H1 (cell line): Measurements from ENCODE around the gene MRTFB. TPM values are rescaled to one million over a fixed set of nuclear protein-coding genes. Genes with fewer than 3 reads are reported as not detected.

ENCODE experiments used
- CTCF ChIA-PET: fragments of 300-600 bp; sonication (Branson Sonifier 250); formaldehyde crosslinking; loops from one replicate; lab custom pipeline; 2021; ENCODE audit not compliant: partially characterized antibody; lab: Charles Lee
- POLR2A ChIA-PET: fragments of 300-600 bp; sonication (Branson Sonifier 250); formaldehyde crosslinking; loops from one replicate; lab custom pipeline; 2021; ENCODE audit warnings: inconsistent platforms; ENCODE audit not compliant: partially characterized antibody; lab: Charles Lee
- DNase-seq, 2 experiments: peaks; one replicate each; pipeline versions ENCODE4 v3.0.0 to v3.0.0-alpha.2; 2010 to 2022; ENCODE audit warnings: low spot score in 2 of 2, low read depth in 1 of 2, mixed read lengths in 1 of 2
- FAIRE-seq: peaks from 2 replicates; lab custom pipeline; 2011; peaks lifted over from hg19 to GRCh38; lab: Jason Lieb, UNC
- H2AFZ ChIP-seq: 2 replicates; pipeline ENCODE4 v1.8.1; 2012; ENCODE audit warnings: low read length, inconsistent platforms
- H2AK5ac ChIP-seq: 2 replicates; pipeline ENCODE4 v1.6.1; 2013; ENCODE audit warnings: low read depth, low read length
- H2BK120ac ChIP-seq: replicated peaks from 2 replicates; pipeline ENCODE3; 2013; ENCODE audit warnings: low read depth, low read length, inconsistent platforms
- H2BK12ac ChIP-seq: 2 replicates; pipeline ENCODE4 v1.6.1; 2013; ENCODE audit warnings: low read depth, low read length
- H2BK15ac ChIP-seq: 2 replicates; pipeline ENCODE4 v1.6.1; 2013; ENCODE audit warnings: low read length
- H2BK20ac ChIP-seq: 2 replicates; pipeline ENCODE4 v1.6.1; 2013; ENCODE audit warnings: low read length
- H2BK5ac ChIP-seq: 2 replicates; pipeline ENCODE4 v1.6.1; 2013; ENCODE audit warnings: low read depth, low read length
- H3K14ac ChIP-seq: 2 replicates; pipeline ENCODE4 v1.6.1; 2013; ENCODE audit warnings: inconsistent platforms; ENCODE audit not compliant: insufficient read length
- H3K18ac ChIP-seq: 2 replicates; pipeline ENCODE4 v1.6.1; 2013; ENCODE audit warnings: low read length; ENCODE audit errors: extremely low read depth
- H3K23ac ChIP-seq: 2 replicates; pipeline ENCODE4 v1.6.1; 2013; ENCODE audit warnings: inconsistent platforms; ENCODE audit not compliant: insufficient read length
- H3K23me2 ChIP-seq: 2 replicates; pipeline ENCODE4 v1.6.1; 2013; ENCODE audit warnings: low read depth, low read length
- H3K27ac ChIP-seq: 2 replicates; pipeline ENCODE4 v1.6.1; 2011; ENCODE audit warnings: low read depth, low read length, inconsistent platforms
- H3K27me3 ChIP-seq, 4 experiments: replicated peaks in 1 of 4; 1 replicate in 1 of 4; 2 replicates in 3 of 4; pipeline versions ENCODE4 v1.6.1 to v1.8.1; 2011 to 2013; ENCODE audit warnings: low read length in 3 of 4, mild to moderate bottlenecking in 3 of 4, inconsistent platforms in 2 of 4, mixed read lengths in 2 of 4, moderate library complexity in 1 of 4; ENCODE audit not compliant: control insufficient read depth in 3 of 4, insufficient read depth in 3 of 4; ENCODE audit errors: extremely low read depth in 1 of 4
- H3K36me3 ChIP-seq, 4 experiments: 2 replicates each; pipeline versions ENCODE4 v1.6.1 to v1.8.1; 2011 to 2013; ENCODE audit warnings: mild to moderate bottlenecking in 4 of 4, low read length in 3 of 4, moderate library complexity in 2 of 4, control low read depth in 1 of 4, inconsistent platforms in 1 of 4; ENCODE audit not compliant: insufficient read depth in 4 of 4, control insufficient read depth in 2 of 4
- H3K4ac ChIP-seq: replicated peaks from 2 replicates; pipeline ENCODE3; 2013; ENCODE audit warnings: low read length, low read depth, mixed read lengths, inconsistent platforms; ENCODE audit not compliant: insufficient read length
- H3K4me1 ChIP-seq, 4 experiments: replicated peaks in 1 of 4; 1 replicate in 1 of 4; 2 replicates in 3 of 4; pipeline versions ENCODE4 v1.6.1 to v1.8.1; 2011 to 2013; ENCODE audit warnings: low read length in 3 of 4, inconsistent platforms in 2 of 4, mixed read lengths in 1 of 4; ENCODE audit not compliant: insufficient read depth in 4 of 4, control insufficient read depth in 3 of 4
- H3K4me2 ChIP-seq, 2 experiments: 2 replicates each; pipeline versions ENCODE4 v1.6.1 to v1.8.1; 2011 to 2013; ENCODE audit warnings: low read depth in 2 of 2, low read length in 2 of 2, control low read depth in 1 of 2, inconsistent platforms in 1 of 2, mild to moderate bottlenecking in 1 of 2; ENCODE audit not compliant: insufficient read depth in 1 of 2
- H3K4me3 ChIP-seq, 4 experiments: fragments of 200-600, 300-600 bp in 1 of 4; sonication (generic), shearing (Covaris generic), sonication (Bioruptor Twin) in 1 of 4; 2 replicates each; pipeline versions ENCODE4 v1.5.1 to v1.8.1; 2011 to 2016; ENCODE audit warnings: low read length in 4 of 4, low read depth in 3 of 4, control low read depth in 2 of 4, inconsistent platforms in 2 of 4, mild to moderate bottlenecking in 2 of 4, mixed read lengths in 1 of 4, moderate library complexity in 1 of 4; ENCODE audit not compliant: insufficient read depth in 2 of 4; ENCODE audit errors: extremely low read depth in 1 of 4
- H3K56ac ChIP-seq: replicated peaks from 2 replicates; pipeline ENCODE3; 2013; ENCODE audit warnings: low read depth, mild to moderate bottlenecking, mixed read lengths, low read length, inconsistent platforms; ENCODE audit not compliant: insufficient read length
- H3K79me1 ChIP-seq: 2 replicates; pipeline ENCODE4 v1.6.1; 2013; ENCODE audit warnings: low read depth, low read length, control low read depth
- H3K79me2 ChIP-seq, 2 experiments: 2 replicates each; pipeline versions ENCODE4 v1.6.1 to v1.8.1; 2012 to 2013; ENCODE audit warnings: low read length in 2 of 2, mild to moderate bottlenecking in 2 of 2, inconsistent platforms in 1 of 2; ENCODE audit not compliant: insufficient read depth in 2 of 2, control insufficient read depth in 1 of 2
- H3K9ac ChIP-seq, 4 experiments: replicated peaks in 1 of 4; 1 replicate in 1 of 4; 2 replicates in 3 of 4; pipeline versions ENCODE4 v1.6.1 to v1.8.1; 2011 to 2013; ENCODE audit warnings: low read depth in 3 of 4, low read length in 3 of 4, control low read depth in 2 of 4, mild to moderate bottlenecking in 2 of 4, moderate library complexity in 2 of 4, inconsistent platforms in 1 of 4; ENCODE audit errors: extremely low read depth in 1 of 4
- H3K9me3 ChIP-seq, 2 experiments: 2 replicates each; pipeline versions ENCODE4 v1.6.1 to v1.8.1; 2012 to 2013; ENCODE audit warnings: mild to moderate bottlenecking in 2 of 2, moderate library complexity in 2 of 2, control low read depth in 1 of 2, inconsistent platforms in 1 of 2, low read depth in 1 of 2, low read length in 1 of 2, mixed read lengths in 1 of 2; ENCODE audit not compliant: insufficient read depth in 2 of 2
- H4K20me1 ChIP-seq, 2 experiments: replicated peaks in 1 of 2; 2 replicates each; pipeline versions ENCODE3 to v1.8.1; 2011 to 2013; ENCODE audit warnings: inconsistent platforms in 2 of 2, low read length in 2 of 2, mild to moderate bottlenecking in 1 of 2; ENCODE audit not compliant: insufficient read depth in 2 of 2, control insufficient read depth in 1 of 2
- H4K5ac ChIP-seq: 2 replicates; pipeline ENCODE4 v1.6.1; 2013; ENCODE audit warnings: low read length, low read depth, mixed read lengths, inconsistent platforms; ENCODE audit not compliant: insufficient read length
- H4K8ac ChIP-seq: 2 replicates; pipeline ENCODE4 v1.8.0; 2013; ENCODE audit warnings: mild to moderate bottlenecking, moderate library complexity, low read length, inconsistent platforms; ENCODE audit not compliant: insufficient read depth; ENCODE audit errors: extremely low read depth
- H4K91ac ChIP-seq: replicated peaks from 2 replicates; pipeline ENCODE3; 2013; ENCODE audit warnings: low read length, mixed read lengths, inconsistent platforms; ENCODE audit not compliant: insufficient read length
- SIN3A ChIP-seq, 2 experiments: IDR thresholded peaks in 1 of 2; conservative IDR thresholded peaks in 1 of 2; 2 replicates each; pipeline ENCODE4 v1.6.1; 2011 to 2012; ENCODE audit warnings: low read length in 2 of 2, improper control_type of control experiment in 1 of 2, low read depth in 1 of 2, mild to moderate bottlenecking in 1 of 2
- SUZ12 ChIP-seq: fragments of 200-600 bp; sonication (generic); IDR thresholded peaks from 2 replicates; pipeline ENCODE4 v1.6.1; 2012; ENCODE audit warnings: mild to moderate bottlenecking, inconsistent platforms, low read length, moderate library complexity, mixed read lengths
- WGBS, 2 experiments: shearing (Covaris generic) in 1 of 2; methylation state at CpG; one replicate each; pipeline versions ENCODE4 v1.1.6 to v1.1.7; 2013 to 2015; ENCODE audit warnings: low lambda C conversion rate in 2 of 2, mixed read lengths in 2 of 2, inconsistent platforms in 1 of 2, low coverage in 1 of 2, missing lambda C conversion rate in 1 of 2; ENCODE audit not compliant: insufficient replicate concordance in 2 of 2, insufficient coverage in 1 of 2, insufficient read length in 1 of 2; ENCODE audit errors: extremely low coverage in 1 of 2, missing lambda C conversion rate in 1 of 2; 5-methylcytosine and 5-hydroxymethylcytosine counted together
- polyA plus RNA-seq, 7 experiments: library from polyadenylated mRNA; depleted of rRNA in 3 of 7; stranded (reverse) in 5 of 7; unstranded in 2 of 7; fragments of >200 nt in 5 of 7; fragments of 200-250 nt in 2 of 7; gene quantifications; 1 replicate in 5 of 7; 2 replicates in 1 of 7; 4 replicates in 1 of 7; pipeline versions ENCODE4 v1.2.1 to v1.2.3, GENCODE V29; 2011 to 2013; ENCODE audit warnings: missing spikeins in 2 of 7, mixed read lengths in 2 of 7
- total RNA-seq: library from RNA; stranded (reverse); fragmentation: NEBNext Ultra II Directional; extraction: Animal tissue kit (Norgen Biotek cat#: 25700); gene quantifications from 2 replicates; pipeline ENCODE4 v1.2.1, GENCODE V29; 2021

MRTFB gene
- total and polyA plus RNA-seq, 2 of the 8 experiments (the other 6 are each of a cell fraction or from before 2014, with no cell fraction given) = 13.5 to 34.9 TPM

- no peak overlapping the region for H3K14ac ChIP-seq
- no peak for TF ChIP-seq SUZ12
- TF ChIP-seq SIN3A (conservative IDR thresholded peaks at IDR 0.05 in 1 of 2, IDR thresholded peaks at IDR 0.05 in 1 of 2; ENCODE audit: low read depth in 1 of 2, low read length in 2 of 2) = no peak
- TF ChIP-seq, all 59 proteins: peak for 0
- H3K9ac ChIP-seq = no peak overlapping the region
- FAIRE-seq (no peak), DNase-seq (no peak)
- no peaks in the 10 kb centered on the region for H3K27me3 ChIP-seq
- no peak overlapping the region for H3K4me3 ChIP-seq
- H4K8ac ChIP-seq = no peak overlapping the region
- no peak overlapping the region for H3K4ac ChIP-seq
- H2AFZ ChIP-seq = no peak overlapping the region
- H3K79me2 ChIP-seq = no peaks in the 10 kb centered on the region
- H2AK5ac ChIP-seq = no peak overlapping the region
- H3K23me2 ChIP-seq = no peaks in the 10 kb centered on the region
- WGBS, 2 experiments = 86% methylated on average over 6 of the region's 6 CpGs; no CpG with 5 or more reads in 1 of the 2 experiments
- H3K36me3 ChIP-seq = peaks cover 2 to 33% (median 9%) of the 10 kb centered on the region in 4 experiments; a peak in 5 of 8 replicates
- no peak overlapping the region for H3K56ac ChIP-seq
- no peak overlapping the region for H3K23ac ChIP-seq
- H2BK12ac ChIP-seq = no peak overlapping the region
- H2BK5ac ChIP-seq = no peak overlapping the region
- H3K18ac ChIP-seq = no peak overlapping the region
- no peak overlapping the region for H4K91ac ChIP-seq
- ChIA-PET CTCF (interaction anchor here (4.0 kb wide), 1 partner anchor 10 kb away, joined by 25 read pairs; no protein-coding TSS in a partner anchor), POLR2A (no interaction called here)
- H2BK120ac ChIP-seq = no peak overlapping the region
- H2BK15ac ChIP-seq = no peak overlapping the region
- H4K5ac ChIP-seq = no peak overlapping the region
- H3K27ac ChIP-seq = no peak overlapping the region
- no peaks in the 10 kb centered on the region for H3K79me1 ChIP-seq
- H3K4me2 ChIP-seq = no peak overlapping the region
- H3K4me1 ChIP-seq = no peaks in the 10 kb centered on the region
- H4K20me1 ChIP-seq = no peaks in the 10 kb centered on the region
- H3K9me3 ChIP-seq = no peaks in the 10 kb centered on the region
- H2BK20ac ChIP-seq = no peak overlapping the region
These were observed 168.7 kb downstream of the MRTFB start for GRCh38 chr16:14239791-14240190.
